Measurements from ENCODE around the gene SLC22A15. TPM values are rescaled to one million over a fixed set of nuclear protein-coding genes. Genes with fewer than 3 reads are reported as not detected.
"Not testable (repeated sequence)": the region's sequence is repeated elsewhere in the genome, so short reads cannot be mapped to it uniquely, and the experiment has no call there.

The SLC22A15 gene
- polyA plus RNA-seq, 1 donor from 2014 or later = 3.1 TPM

DNA sequence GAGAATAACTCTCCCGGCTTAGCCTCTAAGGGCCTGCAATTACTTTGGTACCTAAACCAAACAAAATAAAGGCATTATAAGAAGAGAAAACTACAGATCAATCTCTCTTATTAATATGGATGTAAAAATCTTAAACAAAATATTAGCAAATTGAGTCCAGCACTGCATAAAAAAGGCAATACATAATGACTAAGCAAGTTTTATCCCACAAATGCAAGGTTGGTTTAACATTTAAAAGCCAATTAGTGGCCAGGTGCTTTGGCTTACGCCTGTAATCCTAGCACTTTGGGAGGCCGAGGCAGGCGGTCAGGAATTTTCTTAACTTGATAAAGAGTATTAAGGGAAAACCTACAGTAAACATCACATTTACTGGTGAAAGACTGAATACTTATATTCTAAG lies 67.8 kb downstream of the SLC22A15 start:
- no peak for TF ChIP-seq EZH2 (IDR thresholded peaks at IDR 0.05; ENCODE audit: borderline replicate concordance, insufficient read depth, low read length, poor library complexity, severe bottlenecking)
- TF ChIP-seq, protein P1, sequence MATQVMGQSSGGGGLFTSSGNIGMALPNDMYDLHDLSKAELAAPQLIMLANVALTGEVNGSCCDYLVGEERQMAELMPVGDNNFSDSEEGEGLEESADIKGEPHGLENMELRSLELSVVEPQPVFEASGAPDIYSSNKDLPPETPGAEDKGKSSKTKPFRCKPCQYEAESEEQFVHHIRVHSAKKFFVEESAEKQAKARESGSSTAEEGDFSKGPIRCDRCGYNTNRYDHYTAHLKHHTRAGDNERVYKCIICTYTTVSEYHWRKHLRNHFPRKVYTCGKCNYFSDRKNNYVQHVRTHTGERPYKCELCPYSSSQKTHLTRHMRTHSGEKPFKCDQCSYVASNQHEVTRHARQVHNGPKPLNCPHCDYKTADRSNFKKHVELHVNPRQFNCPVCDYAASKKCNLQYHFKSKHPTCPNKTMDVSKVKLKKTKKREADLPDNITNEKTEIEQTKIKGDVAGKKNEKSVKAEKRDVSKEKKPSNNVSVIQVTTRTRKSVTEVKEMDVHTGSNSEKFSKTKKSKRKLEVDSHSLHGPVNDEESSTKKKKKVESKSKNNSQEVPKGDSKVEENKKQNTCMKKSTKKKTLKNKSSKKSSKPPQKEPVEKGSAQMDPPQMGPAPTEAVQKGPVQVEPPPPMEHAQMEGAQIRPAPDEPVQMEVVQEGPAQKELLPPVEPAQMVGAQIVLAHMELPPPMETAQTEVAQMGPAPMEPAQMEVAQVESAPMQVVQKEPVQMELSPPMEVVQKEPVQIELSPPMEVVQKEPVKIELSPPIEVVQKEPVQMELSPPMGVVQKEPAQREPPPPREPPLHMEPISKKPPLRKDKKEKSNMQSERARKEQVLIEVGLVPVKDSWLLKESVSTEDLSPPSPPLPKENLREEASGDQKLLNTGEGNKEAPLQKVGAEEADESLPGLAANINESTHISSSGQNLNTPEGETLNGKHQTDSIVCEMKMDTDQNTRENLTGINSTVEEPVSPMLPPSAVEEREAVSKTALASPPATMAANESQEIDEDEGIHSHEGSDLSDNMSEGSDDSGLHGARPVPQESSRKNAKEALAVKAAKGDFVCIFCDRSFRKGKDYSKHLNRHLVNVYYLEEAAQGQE (IDR thresholded peaks at IDR 0.05; ENCODE audit: borderline replicate concordance) = no peak
- TF ChIP-seq RAD21 (conservative IDR thresholded peaks at IDR 0.05) = no peak
- no peak for TF ChIP-seq SMC3 (conservative IDR thresholded peaks at IDR 0.05; ENCODE audit: poor library complexity)
- no peak for TF ChIP-seq EP300 (conservative IDR thresholded peaks at IDR 0.05; ENCODE audit: poor library complexity, severe bottlenecking)
- no peak for TF ChIP-seq POLR2AphosphoS5 (IDR thresholded peaks at IDR 0.05)
- no peak for TF ChIP-seq MXI1 (conservative IDR thresholded peaks at IDR 0.05; ENCODE audit: poor library complexity, severe bottlenecking)
- TF ChIP-seq TAF1 (IDR thresholded peaks at IDR 0.05; ENCODE audit: low read depth) = no peak
- TF ChIP-seq, protein P2, sequence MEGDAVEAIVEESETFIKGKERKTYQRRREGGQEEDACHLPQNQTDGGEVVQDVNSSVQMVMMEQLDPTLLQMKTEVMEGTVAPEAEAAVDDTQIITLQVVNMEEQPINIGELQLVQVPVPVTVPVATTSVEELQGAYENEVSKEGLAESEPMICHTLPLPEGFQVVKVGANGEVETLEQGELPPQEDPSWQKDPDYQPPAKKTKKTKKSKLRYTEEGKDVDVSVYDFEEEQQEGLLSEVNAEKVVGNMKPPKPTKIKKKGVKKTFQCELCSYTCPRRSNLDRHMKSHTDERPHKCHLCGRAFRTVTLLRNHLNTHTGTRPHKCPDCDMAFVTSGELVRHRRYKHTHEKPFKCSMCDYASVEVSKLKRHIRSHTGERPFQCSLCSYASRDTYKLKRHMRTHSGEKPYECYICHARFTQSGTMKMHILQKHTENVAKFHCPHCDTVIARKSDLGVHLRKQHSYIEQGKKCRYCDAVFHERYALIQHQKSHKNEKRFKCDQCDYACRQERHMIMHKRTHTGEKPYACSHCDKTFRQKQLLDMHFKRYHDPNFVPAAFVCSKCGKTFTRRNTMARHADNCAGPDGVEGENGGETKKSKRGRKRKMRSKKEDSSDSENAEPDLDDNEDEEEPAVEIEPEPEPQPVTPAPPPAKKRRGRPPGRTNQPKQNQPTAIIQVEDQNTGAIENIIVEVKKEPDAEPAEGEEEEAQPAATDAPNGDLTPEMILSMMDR (IDR thresholded peaks at IDR 0.05; ENCODE audit: poor library complexity, severe bottlenecking) = no peak
- Histone ChIP-seq H3K36me3 (ENCODE audit: insufficient read depth, low read length) (no peaks in the 10 kb centered on the region), H3F3A (ENCODE audit: insufficient read depth, low read length, poor library complexity, severe bottlenecking) (no peaks in the 10 kb centered on the region), H3K4me3 (ENCODE audit: low read length) (no peak overlapping the region), H4K20me1 (ENCODE audit: insufficient read depth) (no peaks in the 10 kb centered on the region), H3K9me3 (ENCODE audit: low read length) (no peaks in the 10 kb centered on the region), H3K9ac (ENCODE audit: low read length) (no peak overlapping the region), H3K79me2 (replicated peaks; ENCODE audit: insufficient read depth, low read length) (no peaks in the 10 kb centered on the region), H2AFZ (ENCODE audit: low read depth, low read length) (no peak overlapping the region), H3K9me2 (ENCODE audit: insufficient read depth, low read length) (no peaks in the 10 kb centered on the region), H3K4me2 (ENCODE audit: low read length) (no peak overlapping the region), H3K27me3 (ENCODE audit: insufficient read depth, low read depth, low read length) (no peaks in the 10 kb centered on the region), H3K27ac (ENCODE audit: low read length) (no peak overlapping the region)

DNA sequence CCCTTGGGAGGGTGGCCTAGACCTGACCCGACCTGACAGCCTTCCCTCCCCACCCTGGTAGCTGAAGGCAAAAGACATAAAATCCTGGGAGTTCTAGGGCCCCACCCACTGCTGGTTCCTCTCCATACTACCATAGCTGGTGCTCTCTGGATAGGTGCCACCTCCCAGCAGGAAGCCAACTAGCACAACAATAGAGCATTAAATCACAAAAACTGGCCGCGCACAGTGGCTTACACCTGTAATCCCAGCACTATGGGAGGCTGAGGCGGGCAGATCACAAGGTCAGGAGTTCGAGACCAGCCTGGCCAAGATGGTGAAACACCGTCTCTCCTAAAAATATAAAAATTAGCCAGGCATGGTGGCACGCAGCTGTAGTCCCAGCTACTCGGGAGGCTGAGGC lies 70.6 kb downstream of the SLC22A15 start:
- not testable (repeated sequence) for H3K79me2 ChIP-seq (replicated peaks; ENCODE audit: insufficient read depth, low read length); H3K27me3 ChIP-seq (ENCODE audit: insufficient read depth, low read depth, low read length); H3K27ac ChIP-seq (ENCODE audit: low read length); H3F3A ChIP-seq (ENCODE audit: insufficient read depth, low read length, poor library complexity, severe bottlenecking); H2AFZ ChIP-seq (ENCODE audit: low read depth, low read length); H3K4me3 ChIP-seq (ENCODE audit: low read length); H3K9me2 ChIP-seq (ENCODE audit: insufficient read depth, low read length); H3K9me3 ChIP-seq (ENCODE audit: low read length); H3K4me2 ChIP-seq (ENCODE audit: low read length); H4K20me1 ChIP-seq (ENCODE audit: insufficient read depth); H3K9ac ChIP-seq (ENCODE audit: low read length); H3K36me3 ChIP-seq (ENCODE audit: insufficient read depth, low read length)

DNA sequence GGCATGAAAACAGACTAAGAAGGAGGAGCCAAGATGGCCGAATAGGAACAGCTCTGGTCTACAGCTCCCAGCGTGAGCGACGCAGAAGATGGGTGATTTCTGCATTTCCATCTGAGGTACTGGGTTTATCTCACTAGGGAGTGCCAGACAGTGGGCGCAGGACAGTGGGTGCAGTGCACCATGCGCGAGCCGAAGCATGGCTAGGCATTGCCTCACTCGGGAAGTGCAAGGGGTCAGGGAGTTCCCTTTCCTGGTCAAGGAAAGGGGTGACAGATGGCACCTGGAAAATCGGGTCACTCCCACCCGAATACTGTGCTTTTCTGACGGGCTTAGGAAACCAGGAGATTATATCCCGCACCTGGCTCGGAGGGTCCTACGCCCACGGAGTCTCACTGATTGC lies 75.6 kb downstream of the SLC22A15 start:
- H2AFZ ChIP-seq (ENCODE audit: low read depth, low read length); H3K9me3 ChIP-seq (ENCODE audit: low read length); H3K36me3 ChIP-seq (ENCODE audit: insufficient read depth, low read length); H3K9ac ChIP-seq (ENCODE audit: low read length); H3K27me3 ChIP-seq (ENCODE audit: insufficient read depth, low read depth, low read length); H3K9me2 ChIP-seq (ENCODE audit: insufficient read depth, low read length); H3F3A ChIP-seq (ENCODE audit: insufficient read depth, low read length, poor library complexity, severe bottlenecking); H3K4me2 ChIP-seq (ENCODE audit: low read length); H3K79me2 ChIP-seq (replicated peaks; ENCODE audit: insufficient read depth, low read length); H3K4me3 ChIP-seq (ENCODE audit: low read length); H4K20me1 ChIP-seq (ENCODE audit: insufficient read depth); H3K27ac ChIP-seq (ENCODE audit: low read length): not testable (repeated sequence)
